LNCaP clone FGC (cell line): Measurements from ENCODE around the gene UBE2D2.

Source experiments
- DNase-seq: peaks from one replicate; pipeline ENCODE4 v3.0.0-alpha.2; 2011; ENCODE audit warnings: low read depth
- H3K4me3 ChIP-seq: 2 replicates; pipeline ENCODE4 v1.5.1; 2011; ENCODE audit warnings: mild to moderate bottlenecking, low read depth, low read length, control low read depth
- TF ChIP-seq, protein P1 (sequence below): IDR thresholded peaks from 2 replicates; pipeline ENCODE4 v1.5.1; 2012; ENCODE audit warnings: mild to moderate bottlenecking; ENCODE audit not compliant: control insufficient read depth, insufficient read depth; ENCODE audit errors: extremely low read depth

UBE2D2 gene

GRCh38 chr5:139554264-139554663 lies 6.9 kb upstream of the UBE2D2 start:
- no peak overlapping the region for H3K4me3 ChIP-seq
- TF ChIP-seq, protein P1, sequence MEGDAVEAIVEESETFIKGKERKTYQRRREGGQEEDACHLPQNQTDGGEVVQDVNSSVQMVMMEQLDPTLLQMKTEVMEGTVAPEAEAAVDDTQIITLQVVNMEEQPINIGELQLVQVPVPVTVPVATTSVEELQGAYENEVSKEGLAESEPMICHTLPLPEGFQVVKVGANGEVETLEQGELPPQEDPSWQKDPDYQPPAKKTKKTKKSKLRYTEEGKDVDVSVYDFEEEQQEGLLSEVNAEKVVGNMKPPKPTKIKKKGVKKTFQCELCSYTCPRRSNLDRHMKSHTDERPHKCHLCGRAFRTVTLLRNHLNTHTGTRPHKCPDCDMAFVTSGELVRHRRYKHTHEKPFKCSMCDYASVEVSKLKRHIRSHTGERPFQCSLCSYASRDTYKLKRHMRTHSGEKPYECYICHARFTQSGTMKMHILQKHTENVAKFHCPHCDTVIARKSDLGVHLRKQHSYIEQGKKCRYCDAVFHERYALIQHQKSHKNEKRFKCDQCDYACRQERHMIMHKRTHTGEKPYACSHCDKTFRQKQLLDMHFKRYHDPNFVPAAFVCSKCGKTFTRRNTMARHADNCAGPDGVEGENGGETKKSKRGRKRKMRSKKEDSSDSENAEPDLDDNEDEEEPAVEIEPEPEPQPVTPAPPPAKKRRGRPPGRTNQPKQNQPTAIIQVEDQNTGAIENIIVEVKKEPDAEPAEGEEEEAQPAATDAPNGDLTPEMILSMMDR = no peak
- no peak for DNase-seq

GRCh38 chr5:139557811-139558210 lies 3.3 kb upstream of the UBE2D2 start:
- no peak for DNase-seq
- TF ChIP-seq, protein P1 = no peak

GRCh38 chr5:139561655-139562451 lies 714 bp downstream of the UBE2D2 start:
- DNase-seq = no peak
- TF ChIP-seq, protein P1 = no peak
- H3K4me3 ChIP-seq = peak overlapping the region; percentile 92

More at GRCh38 chr5:139557811-139558210, 3.3 kb upstream of the UBE2D2 start:
- H3K4me3 ChIP-seq = no peak overlapping the region

GRCh38 chr5:139562847-139563246 lies 1.7 kb downstream of the UBE2D2 start:
- TF ChIP-seq, protein P1 = no peak

GRCh38 chr5:139565411-139566305 lies 4.5 kb downstream of the UBE2D2 start:
- no peak for DNase-seq
- no peak overlapping the region for H3K4me3 ChIP-seq
- TF ChIP-seq, protein P1 = no peak

More at GRCh38 chr5:139562847-139563246, 1.7 kb downstream of the UBE2D2 start:
- no peak for DNase-seq
- H3K4me3 ChIP-seq = peak overlapping the region; percentile 92

- no peak overlapping the region for H3K4me3 ChIP-seq
- DNase-seq = no peak
- TF ChIP-seq, protein P1 = no peak
These were observed 5.5 kb downstream of the UBE2D2 start for GRCh38 chr5:139566611-139567010.
